CD4-positive, alpha-beta T cell (primary cell): ENCODE results near the gene FHL3. TPM values are rescaled to one million over a fixed set of nuclear protein-coding genes. Genes with fewer than 3 reads are reported as not detected.

Experiments
- ATAC-seq: fragments of 200-7000 bp; cut with Tn5 transposase; one replicate; pipeline ENCODE4 v1.10.0; 2022; ENCODE audit warnings: mild to moderate bottlenecking; ENCODE audit not compliant: poor library complexity
- CTCF ChIA-PET: fragments of 350-600 bp; sonication (Branson Sonifier 250); formaldehyde crosslinking; loops from one replicate; lab custom pipeline; 2021; ENCODE audit warnings: antibody characterized with exemption, inconsistent platforms; lab: Charles Lee
- POLR2A ChIA-PET: fragments of 350-600 bp; sonication (Branson Sonifier 250); formaldehyde crosslinking; loops from one replicate; lab custom pipeline; 2021; ENCODE audit warnings: antibody characterized with exemption, inconsistent platforms; lab: Charles Lee
- DNase-seq, 14 experiments: peaks; one replicate each; pipeline ENCODE4 v3.0.0-alpha.2; 2013 to 2020; ENCODE audit warnings: mixed read lengths in 2 of 14
- H3K27ac ChIP-seq, 2 donors: one replicate each; pipeline versions ENCODE4 v1.5.1 to v1.7.0; 2013; ENCODE audit warnings: low read length in 2 of 2, low read depth in 1 of 2, mild to moderate bottlenecking in 1 of 2
- H3K27me3 ChIP-seq, 2 experiments: 1 replicate in 1 of 2; 2 replicates in 1 of 2; pipeline versions ENCODE4 v1.6.1 to v1.7.0; 2013; ENCODE audit warnings: low read length in 2 of 2, control low read depth in 1 of 2, mild to moderate bottlenecking in 1 of 2, moderate library complexity in 1 of 2; ENCODE audit not compliant: insufficient read depth in 2 of 2, control insufficient read depth in 1 of 2
- H3K36me3 ChIP-seq: one replicate; pipeline ENCODE4 v1.6.1; 2013; ENCODE audit warnings: low read length, control low read depth; ENCODE audit not compliant: insufficient read depth
- H3K4me1 ChIP-seq: one replicate; pipeline ENCODE4 v1.6.1; 2013; ENCODE audit warnings: low read length, control low read depth; ENCODE audit not compliant: insufficient read depth
- H3K4me3 ChIP-seq: one replicate; pipeline ENCODE4 v1.5.1; 2013; ENCODE audit warnings: mild to moderate bottlenecking, low read length, moderate library complexity
- H3K9me3 ChIP-seq, 2 experiments: 1 replicate in 1 of 2; 2 replicates in 1 of 2; pipeline versions ENCODE4 v1.6.1 to v1.7.0; 2013; ENCODE audit warnings: low read length in 2 of 2, mild to moderate bottlenecking in 2 of 2, control low read depth in 1 of 2, moderate library complexity in 1 of 2; ENCODE audit not compliant: control insufficient read depth in 1 of 2, insufficient read depth in 1 of 2
- H3K27ac Mint-ChIP-seq: one replicate; pipeline ENCODE4 v1.8.0; 2020; ENCODE audit warnings: mixed read lengths
- H3K27me3 Mint-ChIP-seq: one replicate; pipeline ENCODE4 v1.8.0; 2021; ENCODE audit warnings: mixed read lengths
- H3K36me3 Mint-ChIP-seq: one replicate; pipeline ENCODE4 v1.8.0; 2021; ENCODE audit warnings: low read depth, mixed read lengths
- H3K4me1 Mint-ChIP-seq: one replicate; pipeline ENCODE4 v1.8.0; 2021; ENCODE audit warnings: low read depth, mixed read lengths
- H3K4me3 Mint-ChIP-seq: one replicate; pipeline ENCODE4 v1.8.0; 2020; ENCODE audit warnings: mild to moderate bottlenecking, mixed read lengths
- H3K9me3 Mint-ChIP-seq: one replicate; pipeline ENCODE4 v1.8.0; 2020; ENCODE audit warnings: mixed read lengths
- CTCF ChIP-seq: fragments of 200-600 bp; IDR thresholded peaks from one replicate; pipeline ENCODE4 v1.8.0; 2022; ENCODE audit warnings: antibody characterized with exemption, mild to moderate bottlenecking
- intact Hi-C, 2 experiments: fragments of 100-400 bp; cut with DNase I in 1 of 2; cut with micrococcal nuclease in 1 of 2; formaldehyde crosslinking; loops; one replicate each; pipeline versions ENCODE4 v1.15.1 to v1.9.0; 2023 to 2025; cut with DNase I, micrococcal nuclease
- total RNA-seq, 174 experiments: library from RNA in 2 of 174; stranded (reverse) in 2 of 174; gene quantifications; one replicate each; pipeline ENCODE4 v1.2.3 and lab custom pipeline; 2021 to 2026

Gene FHL3
- total RNA-seq, 2 experiments from 2014 or later = 3.4 to 3.7 TPM

DNA sequence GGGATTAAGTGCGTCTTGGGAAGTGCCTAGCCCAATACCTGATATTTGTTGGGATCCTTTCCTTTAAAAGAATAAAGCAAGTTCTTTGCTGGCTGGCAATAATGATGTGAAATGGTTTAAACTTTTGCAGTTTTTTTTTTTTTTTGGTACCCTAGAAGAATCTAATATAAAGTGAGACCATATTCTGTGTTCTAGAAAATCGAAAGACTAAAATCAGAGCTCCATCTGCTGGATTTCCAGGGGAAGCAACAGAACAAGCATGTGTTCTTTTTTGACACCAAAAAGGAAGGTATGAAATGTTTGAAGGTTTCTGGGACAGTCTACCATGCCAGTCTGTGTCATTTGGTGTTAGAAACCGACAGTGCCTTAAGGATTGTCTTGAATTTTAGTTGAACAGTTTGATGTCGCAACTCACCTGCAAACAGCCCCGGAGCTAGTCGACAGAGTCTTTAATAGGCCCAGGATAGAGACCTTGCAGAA, 13.6 kb upstream of the FHL3 start:
- Mint-ChIP-seq H3K27ac (no peak overlapping the region), H3K9me3 (no peaks in the 10 kb centered on the region), H3K4me3 (no peak overlapping the region), H3K36me3 (peaks cover 80% of the 10 kb centered on the region), H3K4me1 (peaks cover 17% of the 10 kb centered on the region), H3K27me3 (no peaks in the 10 kb centered on the region)
- DNase-seq (peak in 3 of 14 experiments; percentile 46 to 60 (median 58)), ATAC-seq (peak; percentile 76)
- Histone ChIP-seq H3K27me3 (no peaks in the 10 kb centered on the region), H3K27ac (no peak overlapping the region), H3K36me3 (peaks cover 83% of the 10 kb centered on the region), H3K4me3 (no peak overlapping the region), H3K9me3 (no peaks in the 10 kb centered on the region), H3K4me1 (peaks cover 10% of the 10 kb centered on the region)
- intact Hi-C loops = loop anchor here (1.0 to 10.0 kb wide), 5 partner anchors 29 to 1556 kb away; partner anchors contain the start of genes CDCA8 (in 1 of the 2), PABPC4 (in 1 of the 2) and SF3A3 (in 1 of the 2)
- ChIA-PET POLR2A (no interaction called here), CTCF (interaction anchor here (0.6 to 2.6 kb wide), 3 partner anchors 25 to 131 kb away, joined by 3 to 14 read pairs (median 3); partner anchors contain the start of gene SF3A3)
- peak; percentile 59 for TF ChIP-seq CTCF

DNA sequence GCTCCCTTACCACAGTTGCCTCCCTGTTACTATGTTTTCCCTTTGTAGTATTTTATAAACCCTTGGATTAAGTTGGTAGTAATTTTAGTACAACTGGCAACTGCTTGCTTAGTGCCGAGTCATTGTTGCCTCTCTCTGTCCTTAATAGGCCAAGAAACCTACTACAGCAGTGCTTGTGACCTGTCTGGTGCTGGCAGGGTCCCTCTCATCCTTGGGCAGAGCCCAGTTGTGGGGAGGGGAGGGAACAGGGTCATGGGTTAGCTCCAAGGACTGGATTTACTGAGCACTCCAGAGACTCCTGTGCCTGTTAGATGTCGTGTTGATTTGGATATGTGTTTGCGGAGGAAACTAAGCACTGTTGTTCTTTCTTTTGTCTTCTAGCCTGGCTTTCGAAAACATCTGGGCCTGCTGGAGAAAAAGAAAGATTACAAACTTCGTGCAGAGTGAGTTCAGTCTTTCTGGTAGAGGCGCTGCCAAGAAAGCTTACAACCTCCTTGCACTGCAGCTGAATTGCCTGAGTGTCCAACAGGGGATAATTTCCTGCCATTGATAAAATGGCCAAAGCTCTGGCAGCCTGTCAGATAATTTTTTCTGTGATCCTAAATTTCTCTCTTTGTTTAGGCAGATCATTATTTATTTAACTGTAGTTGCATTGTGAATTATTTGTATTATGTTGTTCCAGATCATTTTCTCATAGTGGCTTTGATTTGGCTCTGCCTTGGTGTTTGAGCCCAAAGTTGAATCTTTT, 10.8 kb upstream of the FHL3 start:
- Mint-ChIP-seq H3K36me3 (peaks cover 72% of the 10 kb centered on the region), H3K4me1 (peaks cover 41% of the 10 kb centered on the region), H3K4me3 (peak overlapping the region; percentile 30), H3K27ac (no peak overlapping the region), H3K27me3 (no peaks in the 10 kb centered on the region), H3K9me3 (no peaks in the 10 kb centered on the region)
- H3K27me3 ChIP-seq = no peaks in the 10 kb centered on the region
- intact Hi-C loops = loop anchor here (10.0 kb wide), 2 partner anchors 321 to 1559 kb away; partner anchors contain the start of genes CDCA8 (in 1 of the 2) and PABPC4 (in 1 of the 2)
- POLR2A ChIA-PET = no interaction called here
- peaks cover 31% of the 10 kb centered on the region for H3K4me1 ChIP-seq
- no peak overlapping the region for H3K27ac ChIP-seq
- no peak overlapping the region for H3K4me3 ChIP-seq
- no peak for DNase-seq
- no peak for ATAC-seq
- peaks cover 0 to 5% of the 10 kb centered on the region in 2 experiments for H3K9me3 ChIP-seq
- TF ChIP-seq CTCF = no peak
- CTCF ChIA-PET = interaction anchor here (1.5 kb wide), 1 partner anchor 85 kb away, joined by 3 read pairs; no protein-coding TSS in a partner anchor
- H3K36me3 ChIP-seq = peaks cover 58% of the 10 kb centered on the region

DNA sequence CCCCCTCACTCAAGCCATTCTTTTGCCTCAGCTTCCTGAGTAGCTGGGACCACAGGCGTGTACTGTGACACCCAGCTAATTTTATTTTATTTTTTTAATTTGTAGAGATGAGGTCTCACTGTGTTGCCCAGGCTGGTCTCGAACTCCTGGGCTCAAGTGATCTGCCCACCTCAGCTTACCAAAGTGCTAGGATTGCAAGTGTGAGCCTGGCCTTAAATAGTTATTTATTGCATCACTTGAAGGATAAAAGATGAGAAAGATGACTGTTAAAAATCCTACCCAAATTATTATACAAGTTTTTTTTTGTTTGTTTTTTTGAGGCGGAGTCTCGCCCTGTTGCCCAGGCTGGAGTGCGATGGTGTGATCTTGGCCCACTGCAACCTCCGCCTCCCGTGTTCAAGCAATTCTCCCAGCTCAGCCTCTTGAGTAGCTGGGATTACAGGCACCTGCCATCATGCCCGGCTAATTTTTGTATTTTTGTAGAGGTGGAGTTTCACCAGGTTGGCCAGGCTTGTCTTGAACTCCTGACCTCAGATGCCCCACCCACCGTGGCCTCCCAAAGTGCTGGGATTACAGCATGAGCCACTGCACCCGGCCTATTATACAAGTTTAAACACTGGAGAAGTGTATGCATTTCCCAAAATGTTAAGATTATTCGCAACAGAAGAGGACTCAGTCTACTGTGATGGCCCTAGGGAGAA, 9.6 kb upstream of the FHL3 start:
- TF ChIP-seq CTCF = no peak
- intact Hi-C loops = loop anchor here (5.0 to 10.0 kb wide), 4 partner anchors 83 to 1560 kb away; partner anchors contain the start of genes CDCA8 (in 2 of the 2) and PABPC4 (in 1 of the 2)
- POLR2A ChIA-PET = no interaction called here
- Mint-ChIP-seq H3K4me3 (peak overlapping the region; percentile 34), H3K27me3 (no peaks in the 10 kb centered on the region), H3K36me3 (peaks cover 61% of the 10 kb centered on the region), H3K4me1 (peaks cover 41% of the 10 kb centered on the region), H3K9me3 (no peaks in the 10 kb centered on the region), H3K27ac (no peak overlapping the region)
- Histone ChIP-seq H3K27me3 (no peaks in the 10 kb centered on the region), H3K27ac (no peak overlapping the region), H3K4me3 (no peak overlapping the region), H3K4me1 (peaks cover 36% of the 10 kb centered on the region), H3K36me3 (peaks cover 49% of the 10 kb centered on the region), H3K9me3 (peaks cover 0 to 5% of the 10 kb centered on the region in 2 experiments)
- CTCF ChIA-PET = no interaction called here
- ATAC-seq = no peak
- no peak for DNase-seq
